IMR-90 (cell line): Measurements from ENCODE around the gene VSIG10L2. TPM values are rescaled to one million over a fixed set of nuclear protein-coding genes. Genes with fewer than 3 reads are reported as not detected.

ENCODE experiments used
- ATAC-seq: fragments of 200-7000 bp; cut with Tn5 transposase; 2 replicates; pipeline ENCODE4 v1.9.1; 2020; ENCODE audit warnings: low read depth, mild to moderate bottlenecking, moderate library complexity
- BruUV-seq: library from RNA; stranded (reverse); fragments of 400-500 nt; replicated peaks from 2 replicates; lab custom pipeline; 2021; lab: Mats Ljungman, UMichigan
- CTCF ChIA-PET: fragments of 300-600 bp; formaldehyde crosslinking; extraction: SDS; loops from one replicate; lab custom pipeline; 2021; ENCODE audit warnings: antibody characterized with exemption; lab: Yijun Ruan, JAX
- POLR2A ChIA-PET: fragments of 300-600 bp; sonication (Branson Sonifier 250); formaldehyde crosslinking; loops from one replicate; lab custom pipeline; 2022; ENCODE audit warnings: antibody characterized with exemption; ENCODE audit not compliant: unreplicated experiment; lab: Charles Lee
- DNase-seq: peaks from one replicate; pipeline ENCODE4 v3.0.0; 2013
- H2AFZ ChIP-seq: replicated peaks from 2 replicates; pipeline ENCODE3; 2013; ENCODE audit warnings: low read length, mild to moderate bottlenecking; ENCODE audit not compliant: poor library complexity
- H2AK5ac ChIP-seq: 2 replicates; pipeline ENCODE4 v1.6.1; 2013; ENCODE audit warnings: low read depth, low read length, inconsistent platforms
- H2AK9ac ChIP-seq: replicated peaks from 2 replicates; pipeline ENCODE3; 2013; ENCODE audit warnings: mild to moderate bottlenecking, low read depth, low read length, moderate library complexity; ENCODE audit not compliant: poor library complexity
- H2BK120ac ChIP-seq: 2 replicates; pipeline ENCODE4 v1.6.1; 2013; ENCODE audit warnings: low read depth, low read length, inconsistent platforms
- H2BK15ac ChIP-seq: 3 replicates; pipeline ENCODE4 v1.6.1; 2013; ENCODE audit warnings: low read depth, low read length, inconsistent platforms
- H2BK20ac ChIP-seq: 2 replicates; pipeline ENCODE4 v1.6.1; 2013; ENCODE audit warnings: low read depth, mild to moderate bottlenecking, inconsistent platforms, low read length, moderate library complexity
- H2BK5ac ChIP-seq: 2 replicates; pipeline ENCODE4 v1.6.1; 2013; ENCODE audit warnings: mild to moderate bottlenecking, low read depth, low read length, inconsistent platforms; ENCODE audit not compliant: poor library complexity, severe bottlenecking
- H3K14ac ChIP-seq: replicated peaks from 2 replicates; pipeline ENCODE4 v1.6.1; 2013; ENCODE audit warnings: low read depth, low read length, inconsistent platforms
- H3K18ac ChIP-seq: 2 replicates; pipeline ENCODE4 v1.6.1; 2013; ENCODE audit warnings: low read depth, low read length, control low read depth
- H3K23ac ChIP-seq: 2 replicates; pipeline ENCODE4 v1.6.1; 2013; ENCODE audit warnings: low read depth, low read length, inconsistent platforms
- H3K27ac ChIP-seq: 2 replicates; pipeline ENCODE4 v1.5.1; 2013; ENCODE audit warnings: mild to moderate bottlenecking, control low read depth, low read length; ENCODE audit not compliant: insufficient read depth
- H3K27me3 ChIP-seq: 2 replicates; pipeline ENCODE4 v1.6.1; 2013; ENCODE audit warnings: low read length; ENCODE audit not compliant: control insufficient read depth, insufficient read depth
- H3K36me3 ChIP-seq: 2 replicates; pipeline ENCODE4 v1.6.1; 2013; ENCODE audit warnings: low read length, mixed read lengths; ENCODE audit not compliant: control insufficient read depth, insufficient read depth
- H3K4ac ChIP-seq: 2 replicates; pipeline ENCODE4 v1.6.1; 2013; ENCODE audit warnings: low read depth, low read length, inconsistent platforms
- H3K4me1 ChIP-seq: 2 replicates; pipeline ENCODE4 v1.6.1; 2013; ENCODE audit warnings: low read length, mixed read lengths; ENCODE audit not compliant: control insufficient read depth, insufficient read depth
- H3K4me2 ChIP-seq: 2 replicates; pipeline ENCODE4 v1.6.1; 2013; ENCODE audit warnings: low read depth, mild to moderate bottlenecking, control low read depth, low read length, moderate library complexity
- H3K4me3 ChIP-seq: 2 replicates; pipeline ENCODE4 v1.5.1; 2013; ENCODE audit warnings: low read depth, mild to moderate bottlenecking, control low read depth, low read length, moderate library complexity; ENCODE audit not compliant: insufficient read depth
- H3K56ac ChIP-seq: 2 replicates; pipeline ENCODE4 v1.6.1; 2013; ENCODE audit warnings: low read length, inconsistent platforms; ENCODE audit not compliant: insufficient read depth; ENCODE audit errors: extremely low read depth
- H3K79me1 ChIP-seq, 2 experiments: 2 replicates each; pipeline ENCODE4 v1.6.1; 2013; ENCODE audit warnings: low read length in 2 of 2, inconsistent platforms in 1 of 2, low read depth in 1 of 2
- H3K9ac ChIP-seq: 2 replicates; pipeline ENCODE4 v1.6.1; 2013; ENCODE audit warnings: low read depth, low read length, control low read depth
- H3K9me1 ChIP-seq: 2 replicates; pipeline ENCODE4 v1.6.1; 2013; ENCODE audit warnings: low read length, inconsistent platforms; ENCODE audit not compliant: insufficient read depth
- H3K9me3 ChIP-seq: 2 replicates; pipeline ENCODE4 v1.6.1; 2013; ENCODE audit warnings: low read length; ENCODE audit not compliant: control insufficient read depth, insufficient read depth
- H4K20me1 ChIP-seq: 2 replicates; pipeline ENCODE4 v1.6.1; 2013; ENCODE audit warnings: low read length, inconsistent platforms; ENCODE audit not compliant: insufficient read depth
- H4K5ac ChIP-seq: 2 replicates; pipeline ENCODE4 v1.6.1; 2013; ENCODE audit warnings: mild to moderate bottlenecking, low read depth, low read length, control low read depth
- H4K8ac ChIP-seq, 2 experiments: 2 replicates each; pipeline ENCODE4 v1.6.1; 2013; ENCODE audit warnings: low read depth in 2 of 2, low read length in 2 of 2, control low read depth in 1 of 2, inconsistent platforms in 1 of 2
- H4K91ac ChIP-seq: 2 replicates; pipeline ENCODE4 v1.6.1; 2013; ENCODE audit warnings: low read depth, low read length, inconsistent platforms; ENCODE audit not compliant: insufficient read depth
- CHD1 ChIP-seq: IDR thresholded peaks from 2 replicates; pipeline ENCODE4 v1.6.1; 2012; ENCODE audit warnings: low read depth, low read length, improper control_type of control experiment
- ELK1 ChIP-seq: fragments of 150-350 bp; IDR thresholded peaks from 2 replicates; pipeline ENCODE4 v1.6.1; 2016; ENCODE audit warnings: low read depth, mild to moderate bottlenecking, low read length, moderate library complexity, borderline replicate concordance
- FOS ChIP-seq: fragments of 150-350 bp; IDR thresholded peaks from 2 replicates; pipeline ENCODE4 v1.6.1; 2016; ENCODE audit warnings: low read depth, low read length
- MXI1 ChIP-seq: IDR thresholded peaks from 2 replicates; pipeline ENCODE4 v1.6.1; 2012; ENCODE audit warnings: low read depth, mild to moderate bottlenecking, low read length, moderate library complexity, borderline replicate concordance
- POLR2A ChIP-seq: IDR thresholded peaks from 2 replicates; pipeline ENCODE4 v1.6.1; 2012; ENCODE audit warnings: mild to moderate bottlenecking, low read depth, low read length
- WGBS, 2 experiments: methylation state at CpG; one replicate each; pipeline versions ENCODE4 v1.1.5 to v1.1.7; 2013; ENCODE audit warnings: missing lambda C conversion rate in 2 of 2; ENCODE audit not compliant: insufficient read length in 1 of 2; ENCODE audit errors: extremely low coverage in 2 of 2; 5-methylcytosine and 5-hydroxymethylcytosine counted together
- dilution Hi-C: fragments of 300-500 bp; cut with HindIII; formaldehyde crosslinking; loops from one replicate; pipeline ENCODE4 v1.14.3; 2018; ENCODE audit warnings: low sequenced_read_pairs; ENCODE audit not compliant: unreplicated experiment
- in situ Hi-C: fragments of 300-500 bp; cut with MboI; formaldehyde crosslinking; loops from 3 replicates; pipeline ENCODE4 v1.14.3; 2019; ENCODE audit warnings: low sequenced_read_pairs, inconsistent platforms, mixed read lengths
- intact Hi-C: fragments of 100-400 bp; cut with micrococcal nuclease; formaldehyde crosslinking; loops from 2 replicates; pipeline ENCODE4 v1.10.0; 2022
- polyA plus RNA-seq, 3 experiments: library from polyadenylated mRNA; depleted of rRNA; stranded (reverse); fragments of >200 nt; gene quantifications; 2 replicates each; pipeline ENCODE4 v1.2.3, GENCODE V29; 2012; ENCODE audit warnings: low replicate concordance in 1 of 3
- total RNA-seq: library from RNA; depleted of rRNA; stranded (reverse); fragments of >200 nt; gene quantifications from 2 replicates; pipeline ENCODE4 v1.2.3, GENCODE V29; 2012

VSIG10L2 gene
- total and polyA plus RNA-seq, 2 of the 4 experiments (the other 2 are of a cell fraction) = under 0.01 TPM; not detected in 1

DNA sequence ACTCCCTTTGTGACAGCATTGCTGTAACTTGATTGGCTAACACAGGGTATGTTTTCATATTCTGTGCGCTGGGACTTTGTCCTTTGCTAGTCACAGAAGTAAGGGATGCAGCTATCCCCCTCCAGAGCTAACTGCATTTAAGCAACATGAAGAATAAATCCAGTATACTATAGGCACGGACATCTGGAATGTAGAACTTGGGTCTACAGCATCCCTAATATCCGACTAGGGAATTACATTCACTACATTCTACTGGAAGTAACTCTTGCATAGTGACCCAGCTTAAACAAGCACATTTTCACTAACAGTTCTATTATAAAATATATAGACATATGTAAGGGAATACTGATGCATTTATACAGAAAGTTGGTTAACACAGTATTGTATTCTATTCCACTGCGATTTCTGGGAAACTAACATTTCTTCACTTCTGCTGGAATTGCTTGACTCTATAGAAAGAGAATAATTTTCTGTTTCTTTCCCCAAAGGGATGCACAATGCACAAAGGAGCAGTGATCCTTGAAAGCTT, 13.1 kb downstream of the VSIG10L2 start:
- DNase-seq (no peak), ATAC-seq (no peak)
- no peak overlapping the region for H2AFZ ChIP-seq
- intact Hi-C loops (no loop called here), dilution Hi-C loops (no loop called here), in situ Hi-C loops (no loop called here)
- H3K9me1 ChIP-seq = no peaks in the 10 kb centered on the region
- no peak overlapping the region for H2BK15ac ChIP-seq
- H3K56ac ChIP-seq = no peak overlapping the region
- H4K20me1 ChIP-seq = no peaks in the 10 kb centered on the region
- CTCF ChIA-PET = no interaction called here
- no peaks in the 10 kb centered on the region for H3K4me1 ChIP-seq
- no peak overlapping the region for H3K4ac ChIP-seq
- H3K4me2 ChIP-seq = no peak overlapping the region
- no peak overlapping the region for H4K5ac ChIP-seq
- H3K9me3 ChIP-seq = no peaks in the 10 kb centered on the region
- no TSS peak for BruUV-seq
- POLR2A ChIA-PET = no interaction called here
- TF ChIP-seq ELK1 (no peak), CHD1 (no peak), FOS (no peak), POLR2A (no peak), MXI1 (no peak)
- no peak overlapping the region for H3K9ac ChIP-seq
- no peak overlapping the region for H2AK5ac ChIP-seq
- no peaks in the 10 kb centered on the region for H3K79me1 ChIP-seq
- no peak overlapping the region for H3K27ac ChIP-seq
- WGBS, 2 experiments = no CpG with 5 or more reads among the region's 4 CpGs
- no peak overlapping the region for H3K4me3 ChIP-seq
- H3K27me3 ChIP-seq = peaks cover 2% of the 10 kb centered on the region; the same call in 1 of the 2 replicates
- no peak overlapping the region for H4K8ac ChIP-seq
- no peak overlapping the region for H2BK20ac ChIP-seq
- H3K18ac ChIP-seq = no peak overlapping the region
- no peaks in the 10 kb centered on the region for H3K36me3 ChIP-seq
- H2AK9ac ChIP-seq = no peak overlapping the region
- H2BK120ac ChIP-seq = no peak overlapping the region
- no peak overlapping the region for H2BK5ac ChIP-seq
- H4K91ac ChIP-seq = no peak overlapping the region
- H3K14ac ChIP-seq = no peak overlapping the region
- no peak overlapping the region for H3K23ac ChIP-seq
